Panc1 (cell line): ENCODE data around the gene SOX1.

ENCODE experiments used
- CTCF ChIP-seq: fragments of 450-650 bp; IDR thresholded peaks from 2 replicates; pipeline ENCODE4 v1.5.1; 2017; ENCODE audit warnings: mild to moderate bottlenecking
- POLR2AphosphoS5 ChIP-seq: IDR thresholded peaks from 2 replicates; pipeline ENCODE4 v1.6.1; 2012; ENCODE audit warnings: mild to moderate bottlenecking, low read depth, low read length, moderate library complexity
- SIN3A ChIP-seq: IDR thresholded peaks from 2 replicates; pipeline ENCODE4 v1.6.1; 2012; ENCODE audit warnings: low read depth, mild to moderate bottlenecking, low read length, moderate library complexity, borderline replicate concordance; ENCODE audit not compliant: insufficient read depth
- TCF7L2 ChIP-seq: IDR thresholded peaks from 2 replicates; pipeline ENCODE4 v1.6.1; 2011; ENCODE audit warnings: mild to moderate bottlenecking, low read depth, low read length, inconsistent platforms
- TF ChIP-seq, protein P1 (sequence below), 2 experiments: IDR thresholded peaks; 2 replicates each; pipeline ENCODE4 v1.6.1; 2011 to 2012; ENCODE audit warnings: low read depth in 2 of 2, control low read depth in 1 of 2, low read length in 1 of 2, mild to moderate bottlenecking in 1 of 2, moderate library complexity in 1 of 2; ENCODE audit not compliant: insufficient read depth in 1 of 2

DNA sequence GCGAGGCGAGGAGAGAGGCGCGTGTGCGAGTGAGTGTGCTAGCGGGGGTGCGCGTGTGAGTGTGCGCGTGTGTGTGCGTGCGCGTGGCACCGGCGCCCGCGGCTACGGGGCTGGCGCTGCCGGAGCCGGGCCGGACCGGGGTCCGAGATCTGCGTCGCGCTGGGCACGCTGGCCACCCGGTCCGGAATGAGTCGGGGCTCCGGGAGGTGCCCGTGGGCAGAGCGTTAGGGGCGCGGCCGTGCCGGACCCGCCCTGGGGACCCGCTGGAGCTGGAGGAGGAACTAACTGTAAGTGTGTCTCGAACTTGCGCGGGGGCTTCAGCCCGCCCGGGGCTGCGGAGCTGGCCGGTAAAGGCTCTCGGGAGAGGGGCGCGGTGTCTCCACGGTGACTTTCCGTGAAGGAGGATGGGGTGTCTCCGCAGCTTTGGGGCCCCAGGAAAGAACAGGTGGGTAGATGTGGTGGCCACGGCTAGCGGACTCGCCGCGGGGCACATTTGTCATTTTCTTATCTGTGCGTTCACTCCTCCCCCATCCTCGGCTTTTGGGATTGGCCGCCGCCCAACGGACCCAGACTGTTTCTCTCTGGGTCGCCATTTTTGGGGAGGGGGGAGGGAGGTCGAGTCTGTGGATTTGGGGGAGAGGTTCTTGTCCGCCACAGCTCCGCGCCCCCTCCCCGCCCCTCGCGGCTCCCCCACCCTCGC is 10.1 kb upstream of the SOX1 start:
- TF ChIP-seq CTCF (no peak), POLR2AphosphoS5 (no peak), TCF7L2 (no peak), SIN3A (no peak)
- TF ChIP-seq, protein P1, sequence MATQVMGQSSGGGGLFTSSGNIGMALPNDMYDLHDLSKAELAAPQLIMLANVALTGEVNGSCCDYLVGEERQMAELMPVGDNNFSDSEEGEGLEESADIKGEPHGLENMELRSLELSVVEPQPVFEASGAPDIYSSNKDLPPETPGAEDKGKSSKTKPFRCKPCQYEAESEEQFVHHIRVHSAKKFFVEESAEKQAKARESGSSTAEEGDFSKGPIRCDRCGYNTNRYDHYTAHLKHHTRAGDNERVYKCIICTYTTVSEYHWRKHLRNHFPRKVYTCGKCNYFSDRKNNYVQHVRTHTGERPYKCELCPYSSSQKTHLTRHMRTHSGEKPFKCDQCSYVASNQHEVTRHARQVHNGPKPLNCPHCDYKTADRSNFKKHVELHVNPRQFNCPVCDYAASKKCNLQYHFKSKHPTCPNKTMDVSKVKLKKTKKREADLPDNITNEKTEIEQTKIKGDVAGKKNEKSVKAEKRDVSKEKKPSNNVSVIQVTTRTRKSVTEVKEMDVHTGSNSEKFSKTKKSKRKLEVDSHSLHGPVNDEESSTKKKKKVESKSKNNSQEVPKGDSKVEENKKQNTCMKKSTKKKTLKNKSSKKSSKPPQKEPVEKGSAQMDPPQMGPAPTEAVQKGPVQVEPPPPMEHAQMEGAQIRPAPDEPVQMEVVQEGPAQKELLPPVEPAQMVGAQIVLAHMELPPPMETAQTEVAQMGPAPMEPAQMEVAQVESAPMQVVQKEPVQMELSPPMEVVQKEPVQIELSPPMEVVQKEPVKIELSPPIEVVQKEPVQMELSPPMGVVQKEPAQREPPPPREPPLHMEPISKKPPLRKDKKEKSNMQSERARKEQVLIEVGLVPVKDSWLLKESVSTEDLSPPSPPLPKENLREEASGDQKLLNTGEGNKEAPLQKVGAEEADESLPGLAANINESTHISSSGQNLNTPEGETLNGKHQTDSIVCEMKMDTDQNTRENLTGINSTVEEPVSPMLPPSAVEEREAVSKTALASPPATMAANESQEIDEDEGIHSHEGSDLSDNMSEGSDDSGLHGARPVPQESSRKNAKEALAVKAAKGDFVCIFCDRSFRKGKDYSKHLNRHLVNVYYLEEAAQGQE (IDR thresholded peaks at IDR 0.05; ENCODE audit: insufficient read depth in 1 of 2, low read depth in 2 of 2, low read length in 1 of 2): no peak
